ENCODE data around the gene TNFRSF4.

GRCh38 chr1:1243266-1243660, 29.3 kb upstream of the TNFRSF4 start:
- TF ChIP-seq MAX (IDR thresholded peaks at IDR 0.05) (no peak), CTCF (IDR thresholded peaks at IDR 0.05; ENCODE audit: low read depth, low read length, missing input control) (no peak), SP1 (IDR thresholded peaks at IDR 0.05) (no peak), TAF1 (conservative IDR thresholded peaks at IDR 0.05) (no peak), FOXA1 (IDR thresholded peaks at IDR 0.05) (no peak), REST (IDR thresholded peaks at IDR 0.05) (no peak)
